Measurements from ENCODE around the gene B4GALT6.

The B4GALT6 gene

GRCh38 chr18:31647127-31647753, 37.1 kb downstream of the B4GALT6 start:
- Histone ChIP-seq H3K36me3 (ENCODE audit: control insufficient read depth, insufficient read depth, low read length, severe bottlenecking) (no peaks in the 10 kb centered on the region), H3K9ac (ENCODE audit: low read length) (no peak overlapping the region), H3K4me3 (ENCODE audit: low read length) (no peak overlapping the region), H3K4me1 (ENCODE audit: control insufficient read depth, insufficient read depth, low read length) (peaks cover 21% of the 10 kb centered on the region), H3K9me3 (ENCODE audit: control insufficient read depth, low read length) (no peaks in the 10 kb centered on the region), H3K27me3 (replicated peaks; ENCODE audit: control insufficient read depth, insufficient read depth, low read length) (no peaks in the 10 kb centered on the region)
- no peak for DNase-seq (ENCODE audit: low read depth)

- no peak overlapping the region for H3K4me3 ChIP-seq (ENCODE audit: low read length)
These were observed 37.9 kb downstream of the B4GALT6 start for GRCh38 chr18:31646332-31647126.

GRCh38 chr18:31645411-31645810, 39.0 kb downstream of the B4GALT6 start:
- Histone ChIP-seq H3K4me3 (ENCODE audit: low read length) (no peak overlapping the region), H3K4me1 (ENCODE audit: control insufficient read depth, insufficient read depth, low read length) (peaks cover 21% of the 10 kb centered on the region), H3K9ac (ENCODE audit: low read length) (no peak overlapping the region), H3K27me3 (replicated peaks; ENCODE audit: control insufficient read depth, insufficient read depth, low read length) (no peaks in the 10 kb centered on the region), H3K36me3 (ENCODE audit: control insufficient read depth, insufficient read depth, low read length, severe bottlenecking) (no peaks in the 10 kb centered on the region), H3K9me3 (ENCODE audit: control insufficient read depth, low read length) (no peaks in the 10 kb centered on the region)
- DNase-seq (ENCODE audit: low read depth) = no peak

More at GRCh38 chr18:31646332-31647126, 37.9 kb downstream of the B4GALT6 start:
- H3K9me3 ChIP-seq (ENCODE audit: control insufficient read depth, low read length) = no peaks in the 10 kb centered on the region
- H3K9ac ChIP-seq (ENCODE audit: low read length) = no peak overlapping the region
- peaks cover 21% of the 10 kb centered on the region for H3K4me1 ChIP-seq (ENCODE audit: control insufficient read depth, insufficient read depth, low read length)
- H3K36me3 ChIP-seq (ENCODE audit: control insufficient read depth, insufficient read depth, low read length, severe bottlenecking) = no peaks in the 10 kb centered on the region
- H3K27me3 ChIP-seq (replicated peaks; ENCODE audit: control insufficient read depth, insufficient read depth, low read length) = no peaks in the 10 kb centered on the region
- DNase-seq (ENCODE audit: low read depth) = no peak

GRCh38 chr18:31643003-31643402, 41.4 kb downstream of the B4GALT6 start:
- Histone ChIP-seq H3K9ac (ENCODE audit: low read length) (no peak overlapping the region), H3K36me3 (ENCODE audit: control insufficient read depth, insufficient read depth, low read length, severe bottlenecking) (no peaks in the 10 kb centered on the region), H3K27me3 (replicated peaks; ENCODE audit: control insufficient read depth, insufficient read depth, low read length) (no peaks in the 10 kb centered on the region), H3K4me1 (ENCODE audit: control insufficient read depth, insufficient read depth, low read length) (peaks cover 8% of the 10 kb centered on the region), H3K9me3 (ENCODE audit: control insufficient read depth, low read length) (no peaks in the 10 kb centered on the region), H3K4me3 (ENCODE audit: low read length) (no peak overlapping the region)
- no peak for DNase-seq (ENCODE audit: low read depth)

GRCh38 chr18:31637445-31637844, 46.9 kb downstream of the B4GALT6 start:
- Histone ChIP-seq H3K27me3 (replicated peaks; ENCODE audit: control insufficient read depth, insufficient read depth, low read length) (no peaks in the 10 kb centered on the region), H3K4me3 (ENCODE audit: low read length) (no peak overlapping the region), H3K9me3 (ENCODE audit: control insufficient read depth, low read length) (no peaks in the 10 kb centered on the region), H3K36me3 (ENCODE audit: control insufficient read depth, insufficient read depth, low read length, severe bottlenecking) (no peaks in the 10 kb centered on the region), H3K9ac (ENCODE audit: low read length) (no peak overlapping the region), H3K4me1 (ENCODE audit: control insufficient read depth, insufficient read depth, low read length) (no peaks in the 10 kb centered on the region)
- no peak for DNase-seq (ENCODE audit: low read depth)

- DNase-seq (ENCODE audit: low read depth) = no peak
- Histone ChIP-seq H3K9me3 (ENCODE audit: control insufficient read depth, low read length) (no peaks in the 10 kb centered on the region), H3K4me1 (ENCODE audit: control insufficient read depth, insufficient read depth, low read length) (no peaks in the 10 kb centered on the region), H3K27me3 (replicated peaks; ENCODE audit: control insufficient read depth, insufficient read depth, low read length) (no peaks in the 10 kb centered on the region), H3K4me3 (ENCODE audit: low read length) (no peak overlapping the region), H3K36me3 (ENCODE audit: control insufficient read depth, insufficient read depth, low read length, severe bottlenecking) (no peaks in the 10 kb centered on the region), H3K9ac (ENCODE audit: low read length) (no peak overlapping the region)
These were observed 48.0 kb downstream of the B4GALT6 start for GRCh38 chr18:31636387-31636786.

GRCh38 chr18:31634331-31634713, 50.1 kb downstream of the B4GALT6 start:
- no peaks in the 10 kb centered on the region for H3K9me3 ChIP-seq (ENCODE audit: control insufficient read depth, low read length)
- no peaks in the 10 kb centered on the region for H3K4me1 ChIP-seq (ENCODE audit: control insufficient read depth, insufficient read depth, low read length)
- DNase-seq (ENCODE audit: low read depth) = no peak
- H3K36me3 ChIP-seq (ENCODE audit: control insufficient read depth, insufficient read depth, low read length, severe bottlenecking) = peaks cover 4% of the 10 kb centered on the region
- H3K9ac ChIP-seq (ENCODE audit: low read length) = no peak overlapping the region
- no peaks in the 10 kb centered on the region for H3K27me3 ChIP-seq (replicated peaks; ENCODE audit: control insufficient read depth, insufficient read depth, low read length)
- no peak overlapping the region for H3K4me3 ChIP-seq (ENCODE audit: low read length)

- Histone ChIP-seq H3K9me3 (ENCODE audit: control insufficient read depth, low read length) (no peaks in the 10 kb centered on the region), H3K9ac (ENCODE audit: low read length) (no peak overlapping the region), H3K4me3 (ENCODE audit: low read length) (no peak overlapping the region), H3K27me3 (replicated peaks; ENCODE audit: control insufficient read depth, insufficient read depth, low read length) (no peaks in the 10 kb centered on the region), H3K36me3 (ENCODE audit: control insufficient read depth, insufficient read depth, low read length, severe bottlenecking) (peaks cover 4% of the 10 kb centered on the region), H3K4me1 (ENCODE audit: control insufficient read depth, insufficient read depth, low read length) (no peaks in the 10 kb centered on the region)
- no peak for DNase-seq (ENCODE audit: low read depth)
These were observed 50.7 kb downstream of the B4GALT6 start for GRCh38 chr18:31633392-31634330.

GRCh38 chr18:31632356-31632755, 52.0 kb downstream of the B4GALT6 start:
- Histone ChIP-seq H3K9ac (ENCODE audit: low read length) (no peak overlapping the region), H3K9me3 (ENCODE audit: control insufficient read depth, low read length) (no peaks in the 10 kb centered on the region), H3K4me3 (ENCODE audit: low read length) (no peak overlapping the region), H3K27me3 (replicated peaks; ENCODE audit: control insufficient read depth, insufficient read depth, low read length) (no peaks in the 10 kb centered on the region), H3K4me1 (ENCODE audit: control insufficient read depth, insufficient read depth, low read length) (no peaks in the 10 kb centered on the region), H3K36me3 (ENCODE audit: control insufficient read depth, insufficient read depth, low read length, severe bottlenecking) (peaks cover 4% of the 10 kb centered on the region)
- no peak for DNase-seq (ENCODE audit: low read depth)

GRCh38 chr18:31631526-31631925, 52.9 kb downstream of the B4GALT6 start:
- no peak overlapping the region for H3K9ac ChIP-seq (ENCODE audit: low read length)
- H3K9me3 ChIP-seq (ENCODE audit: control insufficient read depth, low read length) = no peaks in the 10 kb centered on the region
- peaks cover 4% of the 10 kb centered on the region for H3K36me3 ChIP-seq (ENCODE audit: control insufficient read depth, insufficient read depth, low read length, severe bottlenecking)
- H3K4me1 ChIP-seq (ENCODE audit: control insufficient read depth, insufficient read depth, low read length) = no peaks in the 10 kb centered on the region
- H3K27me3 ChIP-seq (replicated peaks; ENCODE audit: control insufficient read depth, insufficient read depth, low read length) = no peaks in the 10 kb centered on the region
- H3K4me3 ChIP-seq (ENCODE audit: low read length) = no peak overlapping the region
- DNase-seq (ENCODE audit: low read depth) = no peak

GRCh38 chr18:31630549-31630948, 53.8 kb downstream of the B4GALT6 start:
- H3K4me1 ChIP-seq (ENCODE audit: control insufficient read depth, insufficient read depth, low read length) = no peaks in the 10 kb centered on the region
- no peak for DNase-seq (ENCODE audit: low read depth)

More at GRCh38 chr18:31630549-31630948, 53.8 kb downstream of the B4GALT6 start:
- no peaks in the 10 kb centered on the region for H3K27me3 ChIP-seq (replicated peaks; ENCODE audit: control insufficient read depth, insufficient read depth, low read length)
- H3K36me3 ChIP-seq (ENCODE audit: control insufficient read depth, insufficient read depth, low read length, severe bottlenecking) = peaks cover 4% of the 10 kb centered on the region
- H3K4me3 ChIP-seq (ENCODE audit: low read length) = no peak overlapping the region
- no peaks in the 10 kb centered on the region for H3K9me3 ChIP-seq (ENCODE audit: control insufficient read depth, low read length)
- H3K9ac ChIP-seq (ENCODE audit: low read length) = no peak overlapping the region
